Erythroblast (primary cell): ENCODE data around the gene DIP2C.

ENCODE experiments used
- GATA1 ChIP-seq: IDR thresholded peaks from 2 replicates; pipeline ENCODE4 v1.6.1; 2011; ENCODE audit warnings: low read depth, mild to moderate bottlenecking, control low read depth, low read length, moderate library complexity
- POLR2A ChIP-seq: IDR thresholded peaks from 2 replicates; pipeline ENCODE4 v1.6.1; 2011; ENCODE audit warnings: mild to moderate bottlenecking, low read length

- TF ChIP-seq POLR2A (no peak), GATA1 (no peak)
Observed at GRCh38 chr10:692682-693351, 3.3 kb upstream of the DIP2C start.
